DLD1 (cell line): ENCODE measurements around the gene ADPRHL1.
"Not testable (repeated sequence)": the region's sequence is repeated elsewhere in the genome, so short reads cannot be mapped to it uniquely, and the experiment has no call there.

Experiments
- in situ Hi-C: cut with HindIII; loops from 2 replicates; pipeline ENCODE4 v1.10.0; 2017; ENCODE audit warnings: low sequenced_read_pairs

Gene ADPRHL1

GRCh38 chr13:113441661-113442060 is 11.6 kb downstream of the ADPRHL1 start:
- in situ Hi-C loops: no loop called here

- in situ Hi-C loops: no loop called here
These were observed 15.8 kb downstream of the ADPRHL1 start for GRCh38 chr13:113437408-113438010.

GRCh38 chr13:113436866-113437265 is 16.4 kb downstream of the ADPRHL1 start:
- in situ Hi-C loops: not testable (repeated sequence)

- in situ Hi-C loops: not testable (repeated sequence)
These were observed 17.4 kb downstream of the ADPRHL1 start for GRCh38 chr13:113435907-113436306.

GRCh38 chr13:113433391-113433916 is 19.8 kb downstream of the ADPRHL1 start:
- in situ Hi-C loops: no loop called here

GRCh38 chr13:113432506-113433270 is 20.6 kb downstream of the ADPRHL1 start:
- in situ Hi-C loops: no loop called here

GRCh38 chr13:113431171-113431570 is 22.1 kb downstream of the ADPRHL1 start:
- in situ Hi-C loops: no loop called here

- in situ Hi-C loops: no loop called here
These were observed 22.7 kb downstream of the ADPRHL1 start for GRCh38 chr13:113430378-113431110.

- in situ Hi-C loops: no loop called here
These were observed 23.7 kb downstream of the ADPRHL1 start for GRCh38 chr13:113429608-113429985.

GRCh38 chr13:113428871-113429607 is 24.2 kb downstream of the ADPRHL1 start:
- in situ Hi-C loops: no loop called here

GRCh38 chr13:113428469-113428865 is 24.8 kb downstream of the ADPRHL1 start:
- in situ Hi-C loops: no loop called here

GRCh38 chr13:113427562-113428468 is 25.5 kb downstream of the ADPRHL1 start:
- in situ Hi-C loops: no loop called here

GRCh38 chr13:113426591-113426986 is 26.7 kb downstream of the ADPRHL1 start:
- in situ Hi-C loops: no loop called here

GRCh38 chr13:113425941-113426590 is 27.2 kb downstream of the ADPRHL1 start:
- in situ Hi-C loops: no loop called here

- in situ Hi-C loops: no loop called here
These were observed 29.6 kb downstream of the ADPRHL1 start for GRCh38 chr13:113423520-113424163.

- in situ Hi-C loops: no loop called here
These were observed 30.3 kb downstream of the ADPRHL1 start for GRCh38 chr13:113422807-113423519.

- in situ Hi-C loops: no loop called here
These were observed 31.5 kb downstream of the ADPRHL1 start for GRCh38 chr13:113421673-113422270.
